Neuron (in vitro differentiated cells): ENCODE results near the gene ARAP1.

Source experiments
- H2AFZ ChIP-seq: one replicate; pipeline ENCODE4 v1.6.1; 2013; ENCODE audit warnings: low read depth, mild to moderate bottlenecking, inconsistent platforms, low read length, moderate library complexity
- H3K27me3 ChIP-seq: one replicate; pipeline ENCODE4 v1.6.1; 2013; ENCODE audit warnings: low read length; ENCODE audit not compliant: insufficient read depth
- H3K36me3 ChIP-seq: one replicate; pipeline ENCODE4 v1.6.1; 2013; ENCODE audit warnings: low read length; ENCODE audit not compliant: insufficient read depth
- H3K4me1 ChIP-seq: one replicate; pipeline ENCODE4 v1.6.1; 2013; ENCODE audit warnings: low read length; ENCODE audit not compliant: insufficient read depth
- H3K4me3 ChIP-seq: 2 replicates; pipeline ENCODE4 v1.5.1; 2013; ENCODE audit warnings: mild to moderate bottlenecking, low read length, moderate library complexity
- H3K9me3 ChIP-seq: one replicate; pipeline ENCODE4 v1.6.1; 2013; ENCODE audit warnings: low read length

Gene ARAP1

GRCh38 chr11:72784662-72785061 lies 32.5 kb upstream of the ARAP1 start:
- no peak overlapping the region for H2AFZ ChIP-seq
- H3K4me1 ChIP-seq: peaks cover 8% of the 10 kb centered on the region
- H3K4me3 ChIP-seq: no peak overlapping the region
- no peaks in the 10 kb centered on the region for H3K36me3 ChIP-seq
- H3K9me3 ChIP-seq: no peaks in the 10 kb centered on the region
- peaks cover 5% of the 10 kb centered on the region for H3K27me3 ChIP-seq

GRCh38 chr11:72783144-72783905 lies 31.1 kb upstream of the ARAP1 start:
- Histone ChIP-seq H3K36me3 (no peaks in the 10 kb centered on the region), H3K4me3 (no peak overlapping the region), H3K9me3 (no peaks in the 10 kb centered on the region), H3K4me1 (peaks cover 8% of the 10 kb centered on the region), H3K27me3 (peaks cover 5% of the 10 kb centered on the region), H2AFZ (no peak overlapping the region)

GRCh38 chr11:72782081-72782920 lies 30.1 kb upstream of the ARAP1 start:
- H3K4me3 ChIP-seq: peak overlapping the region; percentile 41

GRCh38 chr11:72781313-72782080 lies 29.3 kb upstream of the ARAP1 start:
- Histone ChIP-seq H3K36me3 (no peaks in the 10 kb centered on the region), H3K27me3 (peaks cover 5% of the 10 kb centered on the region), H2AFZ (no peak overlapping the region), H3K4me1 (peaks cover 10% of the 10 kb centered on the region), H3K4me3 (peak overlapping the region; percentile 41), H3K9me3 (no peaks in the 10 kb centered on the region)

More at GRCh38 chr11:72782081-72782920, 30.1 kb upstream of the ARAP1 start:
- no peaks in the 10 kb centered on the region for H3K36me3 ChIP-seq
- peaks cover 5% of the 10 kb centered on the region for H3K27me3 ChIP-seq
- H3K4me1 ChIP-seq: peaks cover 10% of the 10 kb centered on the region
- H2AFZ ChIP-seq: no peak overlapping the region
- no peaks in the 10 kb centered on the region for H3K9me3 ChIP-seq

- Histone ChIP-seq H3K4me1 (peaks cover 10% of the 10 kb centered on the region), H3K4me3 (no peak overlapping the region), H3K9me3 (no peaks in the 10 kb centered on the region), H2AFZ (no peak overlapping the region), H3K27me3 (peaks cover 5% of the 10 kb centered on the region), H3K36me3 (no peaks in the 10 kb centered on the region)
Observed at GRCh38 chr11:72781063-72781312, 28.8 kb upstream of the ARAP1 start.

GRCh38 chr11:72780296-72781062 lies 28.3 kb upstream of the ARAP1 start:
- Histone ChIP-seq H3K4me3 (no peak overlapping the region), H3K27me3 (peaks cover 5% of the 10 kb centered on the region), H2AFZ (no peak overlapping the region), H3K9me3 (no peaks in the 10 kb centered on the region), H3K36me3 (no peaks in the 10 kb centered on the region), H3K4me1 (peaks cover 10% of the 10 kb centered on the region)

GRCh38 chr11:72779495-72780128 lies 27.4 kb upstream of the ARAP1 start:
- Histone ChIP-seq H3K9me3 (no peaks in the 10 kb centered on the region), H3K4me1 (peaks cover 12% of the 10 kb centered on the region), H2AFZ (no peak overlapping the region), H3K27me3 (peaks cover 5% of the 10 kb centered on the region), H3K4me3 (no peak overlapping the region), H3K36me3 (no peaks in the 10 kb centered on the region)

DNA sequence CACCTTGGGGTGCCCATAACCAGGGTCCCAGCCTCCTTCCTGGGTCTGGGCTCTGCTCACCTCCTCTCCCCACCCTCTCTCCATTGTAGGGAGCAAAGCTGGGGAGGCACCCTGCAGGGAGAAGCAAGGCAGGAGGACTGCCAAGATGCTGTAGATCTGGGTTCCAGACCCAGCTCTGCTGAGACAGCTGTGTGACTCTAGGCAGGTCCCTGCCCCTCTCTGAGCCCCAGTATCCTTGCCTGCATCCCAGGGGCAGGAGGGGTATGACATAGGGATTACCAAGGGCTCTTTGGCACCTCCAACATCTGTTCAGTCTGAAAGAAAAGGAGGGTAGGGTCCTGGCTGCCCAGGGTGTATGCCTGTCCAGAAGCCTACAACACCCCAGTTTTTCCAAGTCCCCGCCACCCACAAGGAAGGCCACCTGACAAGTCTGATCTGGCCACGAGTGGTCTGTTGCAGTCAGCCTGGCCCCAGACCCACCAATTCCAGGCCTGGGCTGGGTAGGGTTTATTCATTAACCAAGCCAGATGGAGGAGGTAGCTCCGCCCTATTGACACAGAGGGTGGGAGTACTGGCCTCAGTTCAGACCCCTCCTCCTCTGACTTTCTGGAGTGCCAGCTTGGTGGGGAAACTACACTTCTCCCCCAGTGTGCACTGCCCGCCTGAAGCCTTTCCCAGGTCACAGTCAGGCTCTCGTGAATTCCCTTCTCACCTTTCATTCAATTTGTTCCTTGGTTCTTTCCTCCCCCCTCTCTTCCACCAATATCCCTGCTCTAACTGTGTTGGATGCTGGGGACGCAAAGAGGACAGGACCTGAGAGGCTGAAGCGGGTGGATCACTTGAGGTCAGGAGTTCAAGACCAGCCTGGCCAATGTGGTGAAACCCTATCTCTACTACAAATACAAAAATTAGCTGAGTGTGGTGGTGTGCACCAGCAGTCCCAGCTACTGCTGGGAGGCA lies 26.6 kb upstream of the ARAP1 start:
- Histone ChIP-seq H2AFZ (no peak overlapping the region), H3K4me1 (peaks cover 16% of the 10 kb centered on the region)

GRCh38 chr11:72777755-72778278 lies 25.6 kb upstream of the ARAP1 start:
- H3K4me1 ChIP-seq: peaks cover 24% of the 10 kb centered on the region
- H3K9me3 ChIP-seq: no peaks in the 10 kb centered on the region
- no peaks in the 10 kb centered on the region for H3K36me3 ChIP-seq
- H2AFZ ChIP-seq: no peak overlapping the region
- peaks cover 5% of the 10 kb centered on the region for H3K27me3 ChIP-seq
- H3K4me3 ChIP-seq: no peak overlapping the region

More for the DNA sequence above, 26.6 kb upstream of the ARAP1 start:
- H3K9me3 ChIP-seq: no peaks in the 10 kb centered on the region
- no peak overlapping the region for H3K4me3 ChIP-seq
- peaks cover 5% of the 10 kb centered on the region for H3K27me3 ChIP-seq
- H3K36me3 ChIP-seq: no peaks in the 10 kb centered on the region

DNA sequence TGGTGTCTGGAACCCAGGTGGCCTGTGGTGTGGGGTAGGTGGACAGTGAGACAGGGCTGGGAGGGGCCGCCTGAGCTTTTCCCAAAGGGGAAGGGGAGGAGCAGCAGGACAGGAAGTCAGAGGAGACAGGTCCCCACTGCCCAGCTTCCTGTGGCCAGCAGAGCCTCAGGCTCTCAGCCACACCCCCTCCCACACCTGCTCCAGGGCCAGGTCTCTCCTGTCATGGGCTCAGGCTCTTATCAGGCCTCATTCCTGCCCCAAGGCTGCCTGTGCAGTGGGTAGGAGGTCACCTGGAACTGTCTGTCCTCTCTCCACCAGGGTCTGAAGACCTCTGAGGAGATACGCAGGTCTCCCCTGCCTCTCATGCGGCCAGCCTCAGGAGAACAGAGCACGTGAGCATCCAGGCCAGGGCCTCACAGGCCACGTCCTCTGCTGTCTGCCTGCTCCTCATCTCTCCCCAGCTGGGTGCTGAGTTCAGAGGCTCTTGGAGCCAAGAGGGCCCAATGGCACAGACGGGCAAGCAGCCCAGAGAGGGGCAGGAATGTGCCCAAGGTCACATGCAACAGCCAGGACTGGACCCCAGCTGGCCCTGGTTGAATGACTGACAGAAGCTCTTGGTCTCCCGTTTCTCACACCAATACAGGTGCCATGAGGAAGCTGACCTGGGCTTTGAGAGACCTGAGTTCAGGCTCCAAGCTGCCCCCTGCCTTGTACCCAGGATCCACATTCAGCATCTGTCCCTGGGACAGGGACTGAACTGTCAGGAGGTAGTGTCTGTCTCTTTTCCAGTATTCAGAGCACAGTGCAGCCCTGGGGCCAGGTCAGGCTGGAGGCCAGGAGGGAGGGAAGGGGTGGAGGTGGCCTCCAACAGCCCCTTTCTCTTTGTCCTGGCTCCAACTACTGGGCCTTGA lies 24.9 kb upstream of the ARAP1 start:
- Histone ChIP-seq H3K9me3 (no peaks in the 10 kb centered on the region), H3K27me3 (no peaks in the 10 kb centered on the region), H3K4me1 (peaks cover 23% of the 10 kb centered on the region), H3K36me3 (no peaks in the 10 kb centered on the region), H3K4me3 (no peak overlapping the region), H2AFZ (no peak overlapping the region)
